H1 (cell line): ENCODE results near the gene MARK3. TPM values are rescaled to one million over a fixed set of nuclear protein-coding genes. Genes with fewer than 3 reads are reported as not detected.

Experiments
- CTCF ChIA-PET: fragments of 300-600 bp; sonication (Branson Sonifier 250); formaldehyde crosslinking; loops from one replicate; lab custom pipeline; 2021; ENCODE audit not compliant: partially characterized antibody; lab: Charles Lee
- POLR2A ChIA-PET: fragments of 300-600 bp; sonication (Branson Sonifier 250); formaldehyde crosslinking; loops from one replicate; lab custom pipeline; 2021; ENCODE audit warnings: inconsistent platforms; ENCODE audit not compliant: partially characterized antibody; lab: Charles Lee
- DNase-seq, 2 experiments: peaks; one replicate each; pipeline versions ENCODE4 v3.0.0 to v3.0.0-alpha.2; 2010 to 2022; ENCODE audit warnings: low spot score in 2 of 2, low read depth in 1 of 2, mixed read lengths in 1 of 2
- FAIRE-seq: peaks from 2 replicates; lab custom pipeline; 2011; peaks lifted over from hg19 to GRCh38; lab: Jason Lieb, UNC
- H2AFZ ChIP-seq: 2 replicates; pipeline ENCODE4 v1.8.1; 2012; ENCODE audit warnings: low read length, inconsistent platforms
- H2AK5ac ChIP-seq: 2 replicates; pipeline ENCODE4 v1.6.1; 2013; ENCODE audit warnings: low read depth, low read length
- H2BK120ac ChIP-seq: replicated peaks from 2 replicates; pipeline ENCODE3; 2013; ENCODE audit warnings: low read depth, low read length, inconsistent platforms
- H2BK12ac ChIP-seq: 2 replicates; pipeline ENCODE4 v1.6.1; 2013; ENCODE audit warnings: low read depth, low read length
- H2BK15ac ChIP-seq: 2 replicates; pipeline ENCODE4 v1.6.1; 2013; ENCODE audit warnings: low read length
- H2BK20ac ChIP-seq: 2 replicates; pipeline ENCODE4 v1.6.1; 2013; ENCODE audit warnings: low read length
- H2BK5ac ChIP-seq: 2 replicates; pipeline ENCODE4 v1.6.1; 2013; ENCODE audit warnings: low read depth, low read length
- H3K14ac ChIP-seq: 2 replicates; pipeline ENCODE4 v1.6.1; 2013; ENCODE audit warnings: inconsistent platforms; ENCODE audit not compliant: insufficient read length
- H3K18ac ChIP-seq: 2 replicates; pipeline ENCODE4 v1.6.1; 2013; ENCODE audit warnings: low read length; ENCODE audit errors: extremely low read depth
- H3K23ac ChIP-seq: 2 replicates; pipeline ENCODE4 v1.6.1; 2013; ENCODE audit warnings: inconsistent platforms; ENCODE audit not compliant: insufficient read length
- H3K23me2 ChIP-seq: 2 replicates; pipeline ENCODE4 v1.6.1; 2013; ENCODE audit warnings: low read depth, low read length
- H3K27ac ChIP-seq: 2 replicates; pipeline ENCODE4 v1.6.1; 2011; ENCODE audit warnings: low read depth, low read length, inconsistent platforms
- H3K27me3 ChIP-seq, 4 experiments: replicated peaks in 1 of 4; 1 replicate in 1 of 4; 2 replicates in 3 of 4; pipeline versions ENCODE4 v1.6.1 to v1.8.1; 2011 to 2013; ENCODE audit warnings: low read length in 3 of 4, mild to moderate bottlenecking in 3 of 4, inconsistent platforms in 2 of 4, mixed read lengths in 2 of 4, moderate library complexity in 1 of 4; ENCODE audit not compliant: control insufficient read depth in 3 of 4, insufficient read depth in 3 of 4; ENCODE audit errors: extremely low read depth in 1 of 4
- H3K36me3 ChIP-seq, 4 experiments: 2 replicates each; pipeline versions ENCODE4 v1.6.1 to v1.8.1; 2011 to 2013; ENCODE audit warnings: mild to moderate bottlenecking in 4 of 4, low read length in 3 of 4, moderate library complexity in 2 of 4, control low read depth in 1 of 4, inconsistent platforms in 1 of 4; ENCODE audit not compliant: insufficient read depth in 4 of 4, control insufficient read depth in 2 of 4
- H3K4ac ChIP-seq: replicated peaks from 2 replicates; pipeline ENCODE3; 2013; ENCODE audit warnings: low read length, low read depth, mixed read lengths, inconsistent platforms; ENCODE audit not compliant: insufficient read length
- H3K4me1 ChIP-seq, 4 experiments: replicated peaks in 1 of 4; 1 replicate in 1 of 4; 2 replicates in 3 of 4; pipeline versions ENCODE4 v1.6.1 to v1.8.1; 2011 to 2013; ENCODE audit warnings: low read length in 3 of 4, inconsistent platforms in 2 of 4, mixed read lengths in 1 of 4; ENCODE audit not compliant: insufficient read depth in 4 of 4, control insufficient read depth in 3 of 4
- H3K4me2 ChIP-seq, 2 experiments: 2 replicates each; pipeline versions ENCODE4 v1.6.1 to v1.8.1; 2011 to 2013; ENCODE audit warnings: low read depth in 2 of 2, low read length in 2 of 2, control low read depth in 1 of 2, inconsistent platforms in 1 of 2, mild to moderate bottlenecking in 1 of 2; ENCODE audit not compliant: insufficient read depth in 1 of 2
- H3K4me3 ChIP-seq, 4 experiments: fragments of 200-600, 300-600 bp in 1 of 4; sonication (generic), shearing (Covaris generic), sonication (Bioruptor Twin) in 1 of 4; 2 replicates each; pipeline versions ENCODE4 v1.5.1 to v1.8.1; 2011 to 2016; ENCODE audit warnings: low read length in 4 of 4, low read depth in 3 of 4, control low read depth in 2 of 4, inconsistent platforms in 2 of 4, mild to moderate bottlenecking in 2 of 4, mixed read lengths in 1 of 4, moderate library complexity in 1 of 4; ENCODE audit not compliant: insufficient read depth in 2 of 4; ENCODE audit errors: extremely low read depth in 1 of 4
- H3K56ac ChIP-seq: replicated peaks from 2 replicates; pipeline ENCODE3; 2013; ENCODE audit warnings: low read depth, mild to moderate bottlenecking, mixed read lengths, low read length, inconsistent platforms; ENCODE audit not compliant: insufficient read length
- H3K79me1 ChIP-seq: 2 replicates; pipeline ENCODE4 v1.6.1; 2013; ENCODE audit warnings: low read depth, low read length, control low read depth
- H3K79me2 ChIP-seq, 2 experiments: 2 replicates each; pipeline versions ENCODE4 v1.6.1 to v1.8.1; 2012 to 2013; ENCODE audit warnings: low read length in 2 of 2, mild to moderate bottlenecking in 2 of 2, inconsistent platforms in 1 of 2; ENCODE audit not compliant: insufficient read depth in 2 of 2, control insufficient read depth in 1 of 2
- H3K9ac ChIP-seq, 4 experiments: replicated peaks in 1 of 4; 1 replicate in 1 of 4; 2 replicates in 3 of 4; pipeline versions ENCODE4 v1.6.1 to v1.8.1; 2011 to 2013; ENCODE audit warnings: low read depth in 3 of 4, low read length in 3 of 4, control low read depth in 2 of 4, mild to moderate bottlenecking in 2 of 4, moderate library complexity in 2 of 4, inconsistent platforms in 1 of 4; ENCODE audit errors: extremely low read depth in 1 of 4
- H3K9me3 ChIP-seq, 2 experiments: 2 replicates each; pipeline versions ENCODE4 v1.6.1 to v1.8.1; 2012 to 2013; ENCODE audit warnings: mild to moderate bottlenecking in 2 of 2, moderate library complexity in 2 of 2, control low read depth in 1 of 2, inconsistent platforms in 1 of 2, low read depth in 1 of 2, low read length in 1 of 2, mixed read lengths in 1 of 2; ENCODE audit not compliant: insufficient read depth in 2 of 2
- H4K20me1 ChIP-seq, 2 experiments: replicated peaks in 1 of 2; 2 replicates each; pipeline versions ENCODE3 to v1.8.1; 2011 to 2013; ENCODE audit warnings: inconsistent platforms in 2 of 2, low read length in 2 of 2, mild to moderate bottlenecking in 1 of 2; ENCODE audit not compliant: insufficient read depth in 2 of 2, control insufficient read depth in 1 of 2
- H4K5ac ChIP-seq: 2 replicates; pipeline ENCODE4 v1.6.1; 2013; ENCODE audit warnings: low read length, low read depth, mixed read lengths, inconsistent platforms; ENCODE audit not compliant: insufficient read length
- H4K8ac ChIP-seq: 2 replicates; pipeline ENCODE4 v1.8.0; 2013; ENCODE audit warnings: mild to moderate bottlenecking, moderate library complexity, low read length, inconsistent platforms; ENCODE audit not compliant: insufficient read depth; ENCODE audit errors: extremely low read depth
- H4K91ac ChIP-seq: replicated peaks from 2 replicates; pipeline ENCODE3; 2013; ENCODE audit warnings: low read length, mixed read lengths, inconsistent platforms; ENCODE audit not compliant: insufficient read length
- ATF3 ChIP-seq: IDR thresholded peaks from 2 replicates; pipeline ENCODE4 v1.6.1; 2011; ENCODE audit warnings: low read depth, mild to moderate bottlenecking, low read length; ENCODE audit not compliant: insufficient read depth
- EZH2 ChIP-seq: fragments of 200-600 bp; sonication (generic); IDR thresholded peaks from 2 replicates; pipeline ENCODE4 v1.7.1; 2012; ENCODE audit warnings: low read depth, mild to moderate bottlenecking, moderate library complexity, low read length, inconsistent platforms; ENCODE audit not compliant: severe bottlenecking
- FOSL1 ChIP-seq: IDR thresholded peaks from 2 replicates; pipeline ENCODE4 v1.6.1; 2011; ENCODE audit warnings: mild to moderate bottlenecking, low read depth, low read length, moderate library complexity; ENCODE audit not compliant: insufficient read depth
- KDM4A ChIP-seq: IDR thresholded peaks from one replicate; pipeline ENCODE4 v1.7.1; 2012; ENCODE audit warnings: low read depth, mild to moderate bottlenecking, moderate library complexity, low read length, inconsistent platforms; ENCODE audit not compliant: severe bottlenecking
- KDM5A ChIP-seq: fragments of 200-600 bp; IDR thresholded peaks from 2 replicates; pipeline ENCODE4 v1.7.1; 2012; ENCODE audit warnings: mild to moderate bottlenecking, low read length, inconsistent platforms, mixed read lengths
- POLR2AphosphoS5 ChIP-seq: IDR thresholded peaks from 2 replicates; pipeline ENCODE4 v1.6.1; 2011; ENCODE audit warnings: low read depth, low read length
- RBBP5 ChIP-seq: IDR thresholded peaks from 2 replicates; pipeline ENCODE4 v1.7.1; 2012; ENCODE audit warnings: low read depth, mild to moderate bottlenecking, inconsistent platforms, low read length, moderate library complexity, borderline replicate concordance
- SUZ12 ChIP-seq: fragments of 200-600 bp; sonication (generic); IDR thresholded peaks from 2 replicates; pipeline ENCODE4 v1.6.1; 2012; ENCODE audit warnings: mild to moderate bottlenecking, inconsistent platforms, low read length, moderate library complexity, mixed read lengths
- USF2 ChIP-seq: IDR thresholded peaks from 2 replicates; pipeline ENCODE4 v1.6.1; 2011; ENCODE audit warnings: low read length, improper control_type of control experiment
- WGBS, 2 experiments: shearing (Covaris generic) in 1 of 2; methylation state at CpG; one replicate each; pipeline versions ENCODE4 v1.1.6 to v1.1.7; 2013 to 2015; ENCODE audit warnings: low lambda C conversion rate in 2 of 2, mixed read lengths in 2 of 2, inconsistent platforms in 1 of 2, low coverage in 1 of 2, missing lambda C conversion rate in 1 of 2; ENCODE audit not compliant: insufficient replicate concordance in 2 of 2, insufficient coverage in 1 of 2, insufficient read length in 1 of 2; ENCODE audit errors: extremely low coverage in 1 of 2, missing lambda C conversion rate in 1 of 2; 5-methylcytosine and 5-hydroxymethylcytosine counted together
- polyA plus RNA-seq, 7 experiments: library from polyadenylated mRNA; depleted of rRNA in 3 of 7; stranded (reverse) in 5 of 7; unstranded in 2 of 7; fragments of >200 nt in 5 of 7; fragments of 200-250 nt in 2 of 7; gene quantifications; 1 replicate in 5 of 7; 2 replicates in 1 of 7; 4 replicates in 1 of 7; pipeline versions ENCODE4 v1.2.1 to v1.2.3, GENCODE V29; 2011 to 2013; ENCODE audit warnings: missing spikeins in 2 of 7, mixed read lengths in 2 of 7
- total RNA-seq: library from RNA; stranded (reverse); fragmentation: NEBNext Ultra II Directional; extraction: Animal tissue kit (Norgen Biotek cat#: 25700); gene quantifications from 2 replicates; pipeline ENCODE4 v1.2.1, GENCODE V29; 2021

Gene MARK3
- total and polyA plus RNA-seq, 2 of the 8 experiments (the other 6 are each of a cell fraction or from before 2014, with no cell fraction given), result 39.4 to 76.9 TPM

- Histone ChIP-seq H3K9ac (no peak overlapping the region), H3K79me1 (no peaks in the 10 kb centered on the region), H3K79me2 (no peaks in the 10 kb centered on the region), H3K4ac (no peak overlapping the region), H3K4me3 (no peak overlapping the region), H2BK12ac (no peak overlapping the region), H4K20me1 (peaks cover 0 to 3% of the 10 kb centered on the region in 2 experiments), H2AFZ (no peak overlapping the region), H3K4me2 (no peak overlapping the region), H3K14ac (no peak overlapping the region), H3K27ac (no peak overlapping the region), H3K4me1 (peaks cover 0 to 3% (median 2%) of the 10 kb centered on the region in 4 experiments; a peak in 3 of 7 replicates), H2BK20ac (no peak overlapping the region), H2AK5ac (no peak overlapping the region), H2BK5ac (no peak overlapping the region; the same call in 1 of the 2 replicates), H2BK120ac (no peak overlapping the region), H4K5ac (no peak overlapping the region), H3K9me3 (no peaks in the 10 kb centered on the region), H3K27me3 (no peaks in the 10 kb centered on the region), H3K36me3 (peaks cover 0 to 16% (median under 1%) of the 10 kb centered on the region in 4 experiments; a peak in 4 of 8 replicates), H3K23me2 (no peaks in the 10 kb centered on the region), H3K56ac (no peak overlapping the region), H3K18ac (no peak overlapping the region), H2BK15ac (no peak overlapping the region), H4K91ac (no peak overlapping the region), H4K8ac (no peak overlapping the region), H3K23ac (no peak overlapping the region)
- ChIA-PET CTCF (interaction anchor here (1.0 to 31.3 kb wide), 3 partner anchors 8 to 28 kb away, joined by 3 to 921 read pairs (median 42); partner anchors contain the start of gene TRMT61A), POLR2A (interaction anchor here (1.3 to 12.6 kb wide), 4 partner anchors 7 to 49 kb away, joined by 3 to 844 read pairs (median 40); partner anchors contain the start of genes BAG5, CKB and TRMT61A)
- FAIRE-seq, result no peak
- DNase-seq, result no peak
- 95% methylated on average over 25 of the region's 25 CpGs; no CpG with 5 or more reads in 1 of the 2 experiments for whole genome bisulfite sequencing, 2 experiments
- TF ChIP-seq POLR2AphosphoS5, result peak; percentile 32; the same call in 1 of the 2 replicates
- no peak for TF ChIP-seq FOSL1
- TF ChIP-seq KDM4A, result no peak
- TF ChIP-seq USF2, result no peak
- no peak for TF ChIP-seq RBBP5
- no peak for TF ChIP-seq ATF3
- no peak for TF ChIP-seq KDM5A
- TF ChIP-seq EZH2, result no peak
- TF ChIP-seq SUZ12, result no peak
Measured at GRCh38 chr14:103512701-103513611, 127.7 kb downstream of the MARK3 start.
